Measurements from ENCODE around the gene IMPG1.

DNA sequence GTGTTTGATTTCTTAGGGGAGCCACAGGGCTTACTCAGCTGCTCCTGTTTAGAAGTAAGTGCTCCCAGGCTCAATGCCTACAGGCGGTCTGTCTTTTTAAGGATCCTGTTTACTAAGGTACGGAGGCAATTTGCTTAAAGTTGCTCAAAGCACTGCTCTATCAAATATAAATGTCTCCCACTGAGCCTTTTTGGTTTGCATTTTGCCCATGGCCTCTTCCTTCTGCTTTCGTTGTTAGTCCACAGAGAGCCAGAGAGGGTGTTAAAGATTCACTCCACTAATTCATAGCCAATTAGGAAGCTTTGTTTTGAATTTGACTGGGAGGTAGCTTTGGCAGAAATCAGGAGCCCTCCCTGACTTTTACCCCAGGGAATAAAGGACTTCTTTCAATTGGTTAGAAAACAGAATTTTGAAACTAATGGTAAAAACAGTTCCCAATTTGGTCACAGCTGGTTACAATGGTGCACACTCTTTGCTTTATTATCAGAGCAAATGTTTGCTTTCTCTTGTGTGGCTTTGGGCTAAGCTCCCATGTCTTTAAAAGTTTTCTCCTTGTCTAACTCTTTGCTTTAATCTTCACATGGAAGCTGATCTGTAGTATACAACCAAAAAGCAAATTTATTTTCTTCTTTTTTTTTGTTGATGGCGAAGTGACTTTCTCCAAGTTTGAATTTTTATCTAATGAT lies 126.2 kb downstream of the IMPG1 start:
- TF ChIP-seq, protein P1, sequence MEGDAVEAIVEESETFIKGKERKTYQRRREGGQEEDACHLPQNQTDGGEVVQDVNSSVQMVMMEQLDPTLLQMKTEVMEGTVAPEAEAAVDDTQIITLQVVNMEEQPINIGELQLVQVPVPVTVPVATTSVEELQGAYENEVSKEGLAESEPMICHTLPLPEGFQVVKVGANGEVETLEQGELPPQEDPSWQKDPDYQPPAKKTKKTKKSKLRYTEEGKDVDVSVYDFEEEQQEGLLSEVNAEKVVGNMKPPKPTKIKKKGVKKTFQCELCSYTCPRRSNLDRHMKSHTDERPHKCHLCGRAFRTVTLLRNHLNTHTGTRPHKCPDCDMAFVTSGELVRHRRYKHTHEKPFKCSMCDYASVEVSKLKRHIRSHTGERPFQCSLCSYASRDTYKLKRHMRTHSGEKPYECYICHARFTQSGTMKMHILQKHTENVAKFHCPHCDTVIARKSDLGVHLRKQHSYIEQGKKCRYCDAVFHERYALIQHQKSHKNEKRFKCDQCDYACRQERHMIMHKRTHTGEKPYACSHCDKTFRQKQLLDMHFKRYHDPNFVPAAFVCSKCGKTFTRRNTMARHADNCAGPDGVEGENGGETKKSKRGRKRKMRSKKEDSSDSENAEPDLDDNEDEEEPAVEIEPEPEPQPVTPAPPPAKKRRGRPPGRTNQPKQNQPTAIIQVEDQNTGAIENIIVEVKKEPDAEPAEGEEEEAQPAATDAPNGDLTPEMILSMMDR (IDR thresholded peaks at IDR 0.05), result no peak
- no peak for TF ChIP-seq POLR2A (IDR thresholded peaks at IDR 0.05)
- no peak for TF ChIP-seq POLR2AphosphoS5 (IDR thresholded peaks at IDR 0.05)
- no peak for TF ChIP-seq EP300 (IDR thresholded peaks at IDR 0.05)
